NCI-H446 (cell line): ENCODE results near the gene MMP11.

Experiments used
- DNase-seq, 2 experiments: peaks; one replicate each; lab custom pipeline; 2025; lab: John Stamatoyannopoulos, UW

Gene MMP11

DNA sequence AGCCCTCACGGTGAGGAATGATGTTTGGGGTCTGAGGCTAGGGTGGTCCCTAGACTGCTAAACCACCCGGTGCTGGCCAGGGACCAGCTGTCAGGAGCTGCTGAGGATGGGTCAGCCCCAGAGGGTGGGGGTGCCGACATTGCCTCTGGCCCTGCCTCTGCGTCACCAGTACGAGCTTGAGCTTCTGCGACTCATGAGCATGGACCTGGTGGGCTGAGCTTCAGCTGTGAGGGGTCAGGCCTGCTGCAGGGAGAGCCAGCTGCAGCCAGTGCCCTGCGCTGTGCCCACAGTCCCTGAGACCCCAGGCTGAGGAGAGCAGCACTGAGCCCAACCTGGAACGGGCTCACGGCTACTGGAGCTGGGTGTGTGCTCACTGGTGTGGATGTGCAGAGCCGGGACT, 59.1 kb downstream of the MMP11 start:
- DNase-seq, result no peak

DNA sequence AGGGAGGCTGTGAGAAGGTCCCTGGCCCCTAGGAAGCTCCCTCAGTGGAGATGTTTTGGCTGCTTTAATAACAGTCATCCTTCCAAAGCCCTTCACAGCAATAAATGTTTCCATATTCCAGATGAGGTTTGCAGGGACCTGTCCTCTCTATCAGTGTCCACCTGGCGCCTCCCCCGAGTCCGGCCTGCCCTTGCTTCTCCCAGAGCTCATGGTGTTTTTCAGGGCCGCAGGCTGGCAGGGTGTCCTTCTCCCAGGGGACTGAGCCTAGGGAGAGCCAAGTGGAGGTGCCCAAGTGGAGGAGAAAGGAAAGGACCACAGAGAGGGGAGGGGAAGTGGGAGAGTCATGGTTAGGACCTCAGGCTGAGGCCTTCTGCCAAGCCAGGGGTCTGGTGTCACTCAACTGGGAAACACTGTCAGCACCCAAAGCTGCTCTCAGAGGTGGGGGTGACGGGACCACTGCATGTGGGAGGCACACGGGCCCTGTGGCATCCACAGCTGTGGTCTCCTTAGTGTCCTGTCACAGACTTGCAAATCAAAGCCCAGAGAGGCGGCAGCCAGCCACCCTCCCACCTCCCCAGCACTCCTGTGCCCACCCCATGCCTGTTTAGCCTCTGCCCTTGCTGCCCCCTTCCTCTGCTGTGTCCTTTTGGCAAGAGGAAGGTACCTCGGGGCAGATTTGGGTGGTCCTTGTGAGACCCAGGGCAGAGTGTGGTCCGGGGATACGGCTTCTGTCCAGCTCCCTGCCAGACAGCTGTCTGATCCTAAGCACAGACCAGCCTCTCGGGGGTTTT, 59.8 kb downstream of the MMP11 start:
- no peak for DNase-seq

DNA sequence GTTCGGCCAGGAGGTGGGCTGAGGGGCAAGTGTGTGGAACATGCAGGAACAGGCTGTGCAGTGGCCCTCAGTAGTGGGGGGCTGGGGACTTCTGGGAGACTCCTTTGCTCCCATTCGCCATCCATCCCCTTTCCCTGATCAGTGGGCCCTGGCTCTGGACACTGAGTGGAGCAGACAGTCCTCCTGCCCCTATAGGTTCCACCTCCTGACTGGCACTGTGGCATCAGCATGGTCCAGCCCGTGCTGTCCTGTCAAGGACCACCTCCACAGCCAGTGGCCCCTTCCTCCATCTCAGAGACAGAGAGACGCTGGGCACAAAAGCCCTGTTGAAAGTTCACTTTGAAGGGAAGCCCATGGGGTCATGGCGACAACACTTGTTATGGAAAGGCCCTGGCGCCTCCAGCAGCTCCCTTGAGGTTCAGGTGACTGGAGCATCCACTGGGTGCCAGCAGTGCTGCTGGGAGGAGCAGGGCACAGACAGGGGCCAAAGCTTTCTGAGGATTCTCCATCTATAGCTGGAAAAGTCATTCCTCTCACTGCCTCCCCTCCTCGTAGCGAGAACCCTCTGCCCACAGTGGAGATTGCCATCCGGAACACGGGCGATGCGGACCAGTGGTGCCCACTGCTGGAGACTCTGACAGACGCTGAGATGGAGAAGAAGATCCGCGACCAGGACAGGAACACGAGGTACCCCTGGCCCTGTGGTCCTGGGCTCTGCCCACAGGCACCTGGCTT, 60.5 kb downstream of the MMP11 start:
- DNase-seq, result no peak
